Neural cell (in vitro differentiated cells): ENCODE results near the gene PFKM. TPM values are rescaled to one million over a fixed set of nuclear protein-coding genes. Genes with fewer than 3 reads are reported as not detected.

Experiments used
- H2AFZ ChIP-seq: fragments of 200-600, 300-800 bp; sonication (generic), shearing (Covaris generic); 2 replicates; pipeline ENCODE4 v1.6.0; 2014; ENCODE audit warnings: low read depth, mild to moderate bottlenecking, antibody characterized with exemption, low read length, moderate library complexity
- H3F3A ChIP-seq: fragments of 200-600 bp; shearing (Covaris generic); 2 replicates; pipeline ENCODE4 v1.6.1; 2016; ENCODE audit warnings: mild to moderate bottlenecking, moderate library complexity, mixed read lengths, antibody characterized with exemption, low read length; ENCODE audit not compliant: insufficient read depth, poor library complexity, severe bottlenecking
- H3K27ac ChIP-seq: fragments of 200-600, 300-800 bp; sonication (generic), shearing (Covaris generic); 2 replicates; pipeline ENCODE4 v1.5.1; 2014; ENCODE audit warnings: mild to moderate bottlenecking, low read length, moderate library complexity
- H3K27me3 ChIP-seq: fragments of 300-800, 200-600 bp; sonication (generic), shearing (Covaris generic); 2 replicates; pipeline ENCODE4 v1.6.0; 2014; ENCODE audit warnings: mild to moderate bottlenecking, low read depth, low read length, moderate library complexity; ENCODE audit not compliant: insufficient read depth
- H3K36me3 ChIP-seq: fragments of 300-800, 200-600 bp; sonication (generic), shearing (Covaris generic); 2 replicates; pipeline ENCODE4 v1.5.1; 2014; ENCODE audit warnings: mild to moderate bottlenecking, antibody characterized with exemption, low read length, moderate library complexity; ENCODE audit not compliant: insufficient read depth
- H3K4me2 ChIP-seq: fragments of 300-800, 200-600 bp; sonication (generic), shearing (Covaris generic); 2 replicates; pipeline ENCODE4 v1.6.0; 2014; ENCODE audit warnings: mild to moderate bottlenecking, low read length
- H3K4me3 ChIP-seq: fragments of 300-800, 200-600 bp; sonication (generic), shearing (Covaris generic); 2 replicates; pipeline ENCODE4 v1.5.1; 2014; ENCODE audit warnings: mild to moderate bottlenecking, low read length, moderate library complexity
- H3K79me2 ChIP-seq: fragments of 200-600 bp; shearing (Covaris generic); replicated peaks from 2 replicates; pipeline ENCODE4 v1.6.0; 2014; ENCODE audit warnings: mild to moderate bottlenecking, low read length, moderate library complexity; ENCODE audit not compliant: insufficient read depth
- H3K9ac ChIP-seq: fragments of 300-800, 200-600 bp; sonication (generic), shearing (Covaris generic); 2 replicates; pipeline ENCODE4 v1.6.1; 2016; ENCODE audit warnings: mild to moderate bottlenecking, low read length, mixed read lengths
- H3K9me2 ChIP-seq: fragments of 200-600 bp; shearing (Covaris generic); 2 replicates; pipeline ENCODE4 v1.6.1; 2016; ENCODE audit warnings: mild to moderate bottlenecking, low read length, mixed read lengths; ENCODE audit not compliant: insufficient read depth
- H3K9me3 ChIP-seq: fragments of 200-600, 300-800 bp; sonication (generic), shearing (Covaris generic); 2 replicates; pipeline ENCODE4 v1.6.1; 2016; ENCODE audit warnings: mild to moderate bottlenecking, mixed run types, low read length, moderate library complexity, mixed read lengths
- H4K20me1 ChIP-seq: fragments of 200-600 bp; shearing (Covaris generic); 2 replicates; pipeline ENCODE4 v1.6.1; 2016; ENCODE audit warnings: mild to moderate bottlenecking, mixed run types; ENCODE audit not compliant: insufficient read depth
- CTCF ChIP-seq: fragments of 450-650 bp; IDR thresholded peaks from 2 replicates; pipeline ENCODE4 v1.5.1; 2014; ENCODE audit warnings: antibody characterized with exemption, mild to moderate bottlenecking, moderate library complexity; ENCODE audit not compliant: poor library complexity, severe bottlenecking
- EP300 ChIP-seq: fragments of 450-650 bp; conservative IDR thresholded peaks from 2 replicates; pipeline ENCODE4 v1.6.1; 2014; ENCODE audit warnings: antibody characterized with exemption, mild to moderate bottlenecking, moderate library complexity; ENCODE audit not compliant: poor library complexity, severe bottlenecking
- EZH2 ChIP-seq: fragments of 200-600, 300-800 bp; shearing (Covaris generic), sonication (generic); IDR thresholded peaks from 2 replicates; pipeline ENCODE4 v1.6.1; 2014; ENCODE audit warnings: antibody characterized with exemption, low read length, borderline replicate concordance, mild to moderate bottlenecking; ENCODE audit not compliant: insufficient read depth, poor library complexity, severe bottlenecking
- MXI1 ChIP-seq: fragments of 450-650 bp; conservative IDR thresholded peaks from 2 replicates; pipeline ENCODE4 v1.6.1; 2014; ENCODE audit warnings: antibody characterized with exemption, mild to moderate bottlenecking; ENCODE audit not compliant: poor library complexity, severe bottlenecking
- POLR2AphosphoS5 ChIP-seq: IDR thresholded peaks from 2 replicates; pipeline ENCODE4 v1.6.1; 2012
- RAD21 ChIP-seq: fragments of 450-650 bp; conservative IDR thresholded peaks from 2 replicates; pipeline ENCODE4 v1.6.1; 2014; ENCODE audit warnings: antibody characterized with exemption, mild to moderate bottlenecking, moderate library complexity
- REST ChIP-seq: IDR thresholded peaks from 2 replicates; pipeline ENCODE4 v1.6.1; 2012; ENCODE audit warnings: borderline replicate concordance
- SMC3 ChIP-seq: fragments of 450-650 bp; conservative IDR thresholded peaks from 2 replicates; pipeline ENCODE4 v1.6.1; 2014; ENCODE audit warnings: antibody characterized with exemption, mild to moderate bottlenecking, moderate library complexity; ENCODE audit not compliant: poor library complexity
- TAF1 ChIP-seq: IDR thresholded peaks from 2 replicates; pipeline ENCODE4 v1.6.1; 2012; ENCODE audit warnings: low read depth
- polyA plus RNA-seq: library from polyadenylated mRNA; depleted of rRNA; stranded (reverse); fragments of >200 nt; gene quantifications from 2 replicates; pipeline ENCODE4 v1.2.3, GENCODE V29; 2014

Gene PFKM
- polyA plus RNA-seq, 1 donor from 2014 or later = 122 TPM

- Histone ChIP-seq H4K20me1 (no peaks in the 10 kb centered on the region), H2AFZ (no peak overlapping the region), H3K4me2 (no peak overlapping the region), H3F3A (no peaks in the 10 kb centered on the region), H3K36me3 (no peaks in the 10 kb centered on the region), H3K9ac (no peak overlapping the region), H3K9me3 (no peaks in the 10 kb centered on the region), H3K27ac (no peak overlapping the region), H3K79me2 (no peaks in the 10 kb centered on the region), H3K4me3 (no peak overlapping the region), H3K9me2 (no peaks in the 10 kb centered on the region), H3K27me3 (no peaks in the 10 kb centered on the region)
- no peak for TF ChIP-seq MXI1
- no peak for TF ChIP-seq EP300
- no peak for TF ChIP-seq TAF1
- TF ChIP-seq RAD21 = no peak
- no peak for TF ChIP-seq REST
- TF ChIP-seq EZH2 = no peak
- no peak for TF ChIP-seq POLR2AphosphoS5
- no peak for TF ChIP-seq CTCF
- TF ChIP-seq SMC3 = no peak
Measured at GRCh38 chr12:48075832-48076231, 43.3 kb upstream of the PFKM start.

GRCh38 chr12:48077111-48077510, 42.1 kb upstream of the PFKM start:
- no peak for TF ChIP-seq EP300
- no peak for TF ChIP-seq RAD21
- no peak for TF ChIP-seq CTCF
- no peak for TF ChIP-seq POLR2AphosphoS5
- no peak for TF ChIP-seq EZH2
- no peak for TF ChIP-seq SMC3
- TF ChIP-seq TAF1 = no peak
- no peak for TF ChIP-seq MXI1
- TF ChIP-seq REST = no peak
- no peaks in the 10 kb centered on the region for H3F3A ChIP-seq

More at GRCh38 chr12:48077111-48077510, 42.1 kb upstream of the PFKM start:
- Histone ChIP-seq H3K9me3 (no peaks in the 10 kb centered on the region), H3K4me2 (no peak overlapping the region), H4K20me1 (no peaks in the 10 kb centered on the region), H3K4me3 (no peak overlapping the region), H3K27ac (no peak overlapping the region), H3K36me3 (no peaks in the 10 kb centered on the region), H3K79me2 (no peaks in the 10 kb centered on the region), H3K27me3 (no peaks in the 10 kb centered on the region), H2AFZ (no peak overlapping the region), H3K9ac (no peak overlapping the region), H3K9me2 (no peaks in the 10 kb centered on the region)
